ENCODE data around the gene KRTCAP2. TPM values are rescaled to one million over a fixed set of nuclear protein-coding genes. Genes with fewer than 3 reads are reported as not detected.

Gene KRTCAP2
- total RNA-seq, 4 donors from 2014 or later: 1.5 to 200 (median 62.5) TPM

GRCh38 chr1:155134880-155135414 is 38.2 kb downstream of the KRTCAP2 start:
- intact Hi-C loops (cut with DNase I; ENCODE audit: low total_unique reads): no loop called here
- no peak for TF ChIP-seq CTCF (IDR thresholded peaks at IDR 0.05)
- TF ChIP-seq POLR2A (IDR thresholded peaks at IDR 0.05): peak in 1 of 2 donors; percentile 28
- Histone ChIP-seq H3K27ac (peak overlapping the region; percentile 94 to 95), H3K36me3 (no peaks in the 10 kb centered on the region), H3K27me3 (no peaks in the 10 kb centered on the region), H3K9me3 (no peaks in the 10 kb centered on the region), H3K4me1 (peaks cover 0 to 12% of the 10 kb centered on the region in 2 donors), H3K4me3 (peak overlapping the region; percentile 60 to 65)
- peak; percentile 91 to 94 for DNase-seq

DNA sequence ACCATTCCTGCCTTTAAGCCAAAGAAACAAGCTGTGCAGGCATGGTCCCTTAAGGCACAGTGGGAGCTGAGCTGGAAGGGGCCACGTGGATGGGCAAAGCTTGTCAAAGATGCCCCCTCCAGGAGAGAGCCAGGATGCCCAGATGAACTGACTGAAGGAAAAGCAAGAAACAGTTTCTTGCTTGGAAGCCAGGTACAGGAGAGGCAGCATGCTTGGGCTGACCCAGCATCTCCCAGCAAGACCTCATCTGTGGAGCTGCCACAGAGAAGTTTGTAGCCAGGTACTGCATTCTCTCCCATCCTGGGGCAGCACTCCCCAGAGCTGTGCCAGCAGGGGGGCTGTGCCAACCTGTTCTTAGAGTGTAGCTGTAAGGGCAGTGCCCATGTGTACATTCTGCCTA is 38.8 kb downstream of the KRTCAP2 start:
- Histone ChIP-seq H3K4me3 (no peak overlapping the region), H3K36me3 (no peaks in the 10 kb centered on the region), H3K9me3 (no peaks in the 10 kb centered on the region), H3K4me1 (peaks cover 0 to 12% of the 10 kb centered on the region in 2 donors), H3K27me3 (no peaks in the 10 kb centered on the region), H3K27ac (peak overlapping the region; percentile 94 to 95)
- DNase-seq: no peak
- no peak for TF ChIP-seq CTCF (IDR thresholded peaks at IDR 0.05)
- no peak for TF ChIP-seq POLR2A (IDR thresholded peaks at IDR 0.05)
- intact Hi-C loops (cut with DNase I; ENCODE audit: low total_unique reads): no loop called here

GRCh38 chr1:155133799-155134281 is 39.3 kb downstream of the KRTCAP2 start:
- TF ChIP-seq CTCF (IDR thresholded peaks at IDR 0.05) (no peak), POLR2A (IDR thresholded peaks at IDR 0.05) (no peak)
- no peak for DNase-seq
- intact Hi-C loops (cut with DNase I; ENCODE audit: low total_unique reads): no loop called here
- no peaks in the 10 kb centered on the region for H3K36me3 ChIP-seq
- H3K4me3 ChIP-seq: no peak overlapping the region
- H3K9me3 ChIP-seq: no peaks in the 10 kb centered on the region
- peaks cover 0 to 15% of the 10 kb centered on the region in 2 donors for H3K4me1 ChIP-seq
- H3K27ac ChIP-seq: peak overlapping the region; percentile 94 to 95
- H3K27me3 ChIP-seq: no peaks in the 10 kb centered on the region

- peak overlapping the region in 1 of 2 donors; percentile 10 for H3K27ac ChIP-seq
- DNase-seq: no peak
- H3K36me3 ChIP-seq: no peaks in the 10 kb centered on the region
- no peak overlapping the region for H3K4me3 ChIP-seq
- H3K9me3 ChIP-seq: no peaks in the 10 kb centered on the region
- peaks cover 0 to 28% of the 10 kb centered on the region in 2 donors for H3K4me1 ChIP-seq
- H3K27me3 ChIP-seq: no peaks in the 10 kb centered on the region
- intact Hi-C loops (cut with DNase I; ENCODE audit: low total_unique reads): no loop called here
- TF ChIP-seq CTCF (IDR thresholded peaks at IDR 0.05): no peak
- TF ChIP-seq POLR2A (IDR thresholded peaks at IDR 0.05): no peak
Measured at GRCh38 chr1:155131856-155132255, 41.2 kb downstream of the KRTCAP2 start.

GRCh38 chr1:155131285-155131684 is 41.8 kb downstream of the KRTCAP2 start:
- TF ChIP-seq POLR2A (IDR thresholded peaks at IDR 0.05): no peak
- TF ChIP-seq CTCF (IDR thresholded peaks at IDR 0.05): no peak
- Histone ChIP-seq H3K27me3 (no peaks in the 10 kb centered on the region), H3K9me3 (no peaks in the 10 kb centered on the region), H3K4me1 (peaks cover 0 to 32% of the 10 kb centered on the region in 2 donors), H3K4me3 (no peak overlapping the region), H3K27ac (peak overlapping the region in 1 of 2 donors; percentile 83), H3K36me3 (no peaks in the 10 kb centered on the region)
- intact Hi-C loops (cut with DNase I; ENCODE audit: low total_unique reads): no loop called here
- DNase-seq: no peak
